ENCODE results near the gene PLS3. TPM values are rescaled to one million over a fixed set of nuclear protein-coding genes. Genes with fewer than 3 reads are reported as not detected.
A peak's percentile ranks its signal among the peaks of the same experiment; 100 is the strongest.

PLS3 gene
- total RNA-seq, 4 donors from 2014 or later, result 76.8 to 84.0 (median 80.8) TPM

DNA sequence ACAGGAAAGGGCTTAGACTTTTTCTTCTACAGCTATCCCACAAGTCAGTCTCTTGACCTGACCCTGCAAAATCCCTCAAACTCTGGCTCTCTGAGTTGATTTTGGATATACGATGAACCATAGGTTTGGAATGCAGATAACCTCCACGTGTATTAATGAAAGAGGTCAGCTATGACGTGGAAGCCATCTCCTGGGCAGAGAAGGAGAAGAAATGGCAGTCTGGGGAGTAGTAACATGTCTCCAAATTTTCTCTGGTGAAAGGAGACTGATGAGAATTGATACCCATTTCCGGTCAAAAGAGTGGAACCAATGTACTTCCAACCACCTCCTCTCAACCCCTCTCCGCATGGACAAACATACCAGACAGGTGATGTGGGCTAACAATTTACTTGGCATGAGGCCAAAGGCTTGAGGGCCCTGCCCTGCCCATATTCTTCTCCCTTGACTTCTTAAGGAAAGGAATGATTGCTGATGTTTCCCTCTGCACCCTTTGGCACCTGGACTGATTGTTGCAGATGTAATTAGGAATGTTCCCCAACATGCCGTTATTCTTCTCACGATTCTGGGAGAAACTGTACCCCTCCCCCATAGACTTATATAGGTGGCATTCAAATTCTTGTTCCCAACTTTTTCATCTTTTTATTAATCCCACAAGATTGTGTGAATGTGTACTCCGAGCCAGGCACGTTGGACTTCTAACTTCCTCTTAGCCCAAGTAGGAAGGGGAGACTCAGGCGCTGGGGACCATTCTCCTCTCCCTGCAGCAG, 580 bp upstream of the PLS3 start:
- peaks cover 12 to 45% (median 28%) of the 10 kb centered on the region in 4 donors for H3K4me1 ChIP-seq
- no peaks in the 10 kb centered on the region for H3K9me3 ChIP-seq
- H3K4me3 ChIP-seq, result peak overlapping the region; percentile 65 to 76 (median 71)
- intact Hi-C loops (cut with DNase I), result loop anchor here (5.0 kb wide), 2 partner anchors 62 to 228 kb away; no protein-coding TSS in a partner anchor
- DNase-seq (ENCODE audit: extremely low spot score), result no peak
- peaks cover 0 to 9% (median 0%) of the 10 kb centered on the region in 4 donors for H3K27me3 ChIP-seq
- 36% methylated on average over 9 of the region's 10 CpGs for WGBS
- no peaks in the 10 kb centered on the region for H3K36me3 ChIP-seq
- TF ChIP-seq POLR2AphosphoS5 (IDR thresholded peaks at IDR 0.05) (no peak), CTCF (IDR thresholded peaks at IDR 0.05) (no peak), POLR2A (IDR thresholded peaks at IDR 0.05; ENCODE audit: low read depth) (no peak), EP300 (IDR thresholded peaks at IDR 0.05) (no peak)
- peak overlapping the region; percentile 87 to 92 (median 91) for H3K27ac ChIP-seq (replicated peaks in 1 of 4)

- Histone ChIP-seq H3K27ac (replicated peaks in 1 of 4) (peak overlapping the region; percentile 87 to 92 (median 91)), H3K4me1 (peaks cover 13 to 45% (median 31%) of the 10 kb centered on the region in 4 donors), H3K9me3 (no peaks in the 10 kb centered on the region), H3K27me3 (peaks cover 0 to 9% (median 0%) of the 10 kb centered on the region in 4 donors), H3K36me3 (no peaks in the 10 kb centered on the region), H3K4me3 (peak overlapping the region; percentile 65 to 76 (median 71))
- WGBS, result 3% methylated on average over 44 of the region's 55 CpGs
- TF ChIP-seq POLR2A (IDR thresholded peaks at IDR 0.05; ENCODE audit: low read depth) (no peak), CTCF (IDR thresholded peaks at IDR 0.05) (peak in 1 of 3 experiments; percentile 6), EP300 (IDR thresholded peaks at IDR 0.05) (no peak), POLR2AphosphoS5 (IDR thresholded peaks at IDR 0.05) (peak; percentile 20)
- intact Hi-C loops (cut with DNase I), result loop anchor here (5.0 kb wide), 2 partner anchors 60 to 230 kb away; no protein-coding TSS in a partner anchor
- DNase-seq (ENCODE audit: extremely low spot score), result no peak
These were observed 868 bp downstream of the PLS3 start for GRCh38 chrX:115561605-115562479.

- no peak for TF ChIP-seq EP300 (IDR thresholded peaks at IDR 0.05)
- TF ChIP-seq POLR2AphosphoS5 (IDR thresholded peaks at IDR 0.05), result peak in 1 of 2 donors; percentile 34
- TF ChIP-seq POLR2A (IDR thresholded peaks at IDR 0.05; ENCODE audit: low read depth), result no peak
- no peak for DNase-seq (ENCODE audit: extremely low spot score)
- H3K4me1 ChIP-seq, result peaks cover 13 to 45% (median 31%) of the 10 kb centered on the region in 4 donors
- no peaks in the 10 kb centered on the region for H3K36me3 ChIP-seq
- H3K4me3 ChIP-seq, result peak overlapping the region; percentile 65 to 76 (median 71)
- H3K27ac ChIP-seq (replicated peaks in 1 of 4), result peak overlapping the region; percentile 87 to 92 (median 91)
- 6% methylated on average over 9 of the region's 9 CpGs for WGBS
- intact Hi-C loops (cut with DNase I), result loop anchor here (5.0 kb wide), 2 partner anchors 60 to 230 kb away; no protein-coding TSS in a partner anchor
- H3K27me3 ChIP-seq, result peaks cover 0 to 9% (median 0%) of the 10 kb centered on the region in 4 donors
- H3K9me3 ChIP-seq, result no peaks in the 10 kb centered on the region
These were observed 1.5 kb downstream of the PLS3 start for GRCh38 chrX:115562480-115562847.

DNA sequence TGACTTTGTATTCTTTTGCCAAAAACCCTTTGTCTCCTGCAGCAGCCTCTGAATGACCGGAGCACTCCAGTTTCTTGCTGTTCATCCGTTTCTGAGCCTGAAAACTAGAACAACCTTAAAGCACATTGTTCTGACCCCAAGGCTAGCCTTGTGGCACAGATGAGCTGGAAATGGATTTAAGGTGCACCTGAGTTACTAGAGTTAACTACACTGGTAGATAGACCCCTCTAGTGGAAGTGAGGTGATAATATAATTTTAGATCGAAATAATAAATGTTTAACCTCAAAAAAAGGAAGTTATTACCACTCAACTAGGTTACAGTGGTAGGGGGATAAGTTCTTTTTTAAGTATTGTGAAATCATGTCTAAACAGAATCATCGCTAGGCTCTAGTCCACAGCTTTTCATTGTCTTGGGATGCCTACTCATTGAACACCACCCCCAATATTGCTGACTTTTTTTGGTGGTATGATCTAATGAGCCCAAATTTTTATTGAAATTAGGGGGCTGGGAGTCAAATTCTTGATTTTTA, 2.7 kb downstream of the PLS3 start:
- H3K9me3 ChIP-seq, result no peaks in the 10 kb centered on the region
- no peak for DNase-seq (ENCODE audit: extremely low spot score)
- intact Hi-C loops (cut with DNase I), result loop anchor here (5.0 kb wide), 2 partner anchors 59 to 231 kb away; no protein-coding TSS in a partner anchor
- no peak for TF ChIP-seq EP300 (IDR thresholded peaks at IDR 0.05)
- TF ChIP-seq POLR2AphosphoS5 (IDR thresholded peaks at IDR 0.05), result no peak
- TF ChIP-seq CTCF (IDR thresholded peaks at IDR 0.05), result no peak
- no peak for TF ChIP-seq POLR2A (IDR thresholded peaks at IDR 0.05; ENCODE audit: low read depth)
- peaks cover 13 to 45% (median 31%) of the 10 kb centered on the region in 4 donors for H3K4me1 ChIP-seq
- H3K36me3 ChIP-seq, result no peaks in the 10 kb centered on the region
- peaks cover 0 to 9% (median 0%) of the 10 kb centered on the region in 4 donors for H3K27me3 ChIP-seq
- H3K27ac ChIP-seq (replicated peaks in 1 of 4), result peak overlapping the region; percentile 87 to 92 (median 91)
- 40% methylated on average over 4 of the region's 4 CpGs for WGBS
- peak overlapping the region in 2 of 4 donors; percentile 21 to 76 for H3K4me3 ChIP-seq
